ENCODE measurements around the gene ARFRP1. TPM values are rescaled to one million over a fixed set of nuclear protein-coding genes. Genes with fewer than 3 reads are reported as not detected.
A peak's percentile ranks its signal among the peaks of the same experiment; 100 is the strongest.

ARFRP1 gene
- total and polyA plus RNA-seq, 2 donors (not counting 1 experiment from before 2014, with no cell fraction given): 41.0 to 75.5 TPM

- no peak overlapping the region for H2AFZ ChIP-seq (ENCODE audit: insufficient read depth, low read depth, low read length, poor library complexity, severe bottlenecking)
- H3K4me3 ChIP-seq (ENCODE audit: control extremely low read depth in 1 of 5, extremely low read depth in 1 of 5, insufficient read depth in 1 of 5, low read depth in 2 of 5, low read length in 4 of 5): no peak overlapping the region
- H3K27ac Mint-ChIP-seq: peak overlapping the region; percentile 59
- peaks cover 0 to 5% (median 0%) of the 10 kb centered on the region in 3 donors for H3K9me3 ChIP-seq (ENCODE audit: control extremely low read depth in 1 of 3, control insufficient read depth in 2 of 3, insufficient read depth in 1 of 3, low read length in 2 of 3)
- ATAC-seq (ENCODE audit: low read depth) (no peak), DNase-seq (peak; percentile 16)
- WGBS (ENCODE audit: insufficient coverage): 93% methylated on average over 18 of the region's 20 CpGs
- no peaks in the 10 kb centered on the region for H3K9me3 Mint-ChIP-seq (ENCODE audit: insufficient read depth)
- peaks cover 0 to 5% of the 10 kb centered on the region in 2 experiments for H3K36me3 ChIP-seq (replicated peaks in 1 of 2; ENCODE audit: control extremely low read depth in 1 of 2, control insufficient read depth in 1 of 2, extremely low read depth in 1 of 2, insufficient read depth in 2 of 2, low read length in 1 of 2)
- peaks cover 28% of the 10 kb centered on the region for H4K20me1 ChIP-seq (ENCODE audit: control insufficient read depth, insufficient read depth, low read length, poor library complexity, severe bottlenecking)
- peaks cover 18 to 20% of the 10 kb centered on the region in 2 donors for H3K4me1 ChIP-seq (ENCODE audit: control insufficient read depth in 2 of 2, insufficient read depth in 2 of 2, low read length in 2 of 2)
- peaks cover 5% of the 10 kb centered on the region for H3K79me2 ChIP-seq (ENCODE audit: control insufficient read depth, insufficient read depth, low read length)
- H3K27me3 ChIP-seq (replicated peaks in 1 of 4; ENCODE audit: control extremely low read depth in 1 of 4, control insufficient read depth in 3 of 4, insufficient read depth in 4 of 4, low read length in 3 of 4): peaks cover 0 to 5% (median 0%) of the 10 kb centered on the region in 4 experiments
- no peak for TF ChIP-seq CTCF (IDR thresholded peaks at IDR 0.05)
- no peak for TF ChIP-seq EZH2 (IDR thresholded peaks at IDR 0.05; ENCODE audit: borderline replicate concordance, insufficient read depth, low read depth, low read length, poor library complexity, severe bottlenecking)
- intact Hi-C loops (cut with micrococcal nuclease): no loop called here
- no peak overlapping the region for H3K9ac ChIP-seq (ENCODE audit: low read length)
- POLR2A ChIA-PET: no interaction called here
- no peak overlapping the region for H3K4me2 ChIP-seq (replicated peaks; ENCODE audit: low read depth, low read length, poor library complexity, severe bottlenecking)
- H3K27ac ChIP-seq (ENCODE audit: low read length in 2 of 2): no peak overlapping the region
- H3K27me3 Mint-ChIP-seq: no peaks in the 10 kb centered on the region
- peaks cover 15% of the 10 kb centered on the region for H3K4me1 Mint-ChIP-seq
- CTCF ChIA-PET: no interaction called here
- no peak overlapping the region for H3K4me3 Mint-ChIP-seq
Observed at GRCh38 chr20:63692436-63693082, 15.2 kb downstream of the ARFRP1 start.

GRCh38 chr20:63691711-63692435 lies 15.9 kb downstream of the ARFRP1 start:
- POLR2A ChIA-PET: no interaction called here

More at GRCh38 chr20:63691711-63692435, 15.9 kb downstream of the ARFRP1 start:
- peak overlapping the region; percentile 26 for H3K27ac Mint-ChIP-seq
- TF ChIP-seq CTCF (IDR thresholded peaks at IDR 0.05): no peak
- TF ChIP-seq EZH2 (IDR thresholded peaks at IDR 0.05; ENCODE audit: borderline replicate concordance, insufficient read depth, low read depth, low read length, poor library complexity, severe bottlenecking): no peak
- H3K9me3 Mint-ChIP-seq (ENCODE audit: insufficient read depth): no peaks in the 10 kb centered on the region
- Histone ChIP-seq H3K36me3 (replicated peaks in 1 of 2; ENCODE audit: control extremely low read depth in 1 of 2, control insufficient read depth in 1 of 2, extremely low read depth in 1 of 2, insufficient read depth in 2 of 2, low read length in 1 of 2) (peaks cover 0 to 5% of the 10 kb centered on the region in 2 experiments), H3K4me3 (ENCODE audit: control extremely low read depth in 1 of 5, extremely low read depth in 1 of 5, insufficient read depth in 1 of 5, low read depth in 2 of 5, low read length in 4 of 5) (no peak overlapping the region), H4K20me1 (ENCODE audit: control insufficient read depth, insufficient read depth, low read length, poor library complexity, severe bottlenecking) (peaks cover 21% of the 10 kb centered on the region), H3K27ac (ENCODE audit: low read length in 2 of 2) (no peak overlapping the region), H3K79me2 (ENCODE audit: control insufficient read depth, insufficient read depth, low read length) (no peaks in the 10 kb centered on the region), H3K27me3 (replicated peaks in 1 of 4; ENCODE audit: control extremely low read depth in 1 of 4, control insufficient read depth in 3 of 4, insufficient read depth in 4 of 4, low read length in 3 of 4) (peaks cover 0 to 4% (median 0%) of the 10 kb centered on the region in 4 experiments), H3K4me2 (replicated peaks; ENCODE audit: low read depth, low read length, poor library complexity, severe bottlenecking) (no peak overlapping the region), H3K9ac (ENCODE audit: low read length) (no peak overlapping the region), H3K9me3 (ENCODE audit: control extremely low read depth in 1 of 3, control insufficient read depth in 2 of 3, insufficient read depth in 1 of 3, low read length in 2 of 3) (peaks cover 0 to 5% (median 0%) of the 10 kb centered on the region in 3 donors), H3K4me1 (ENCODE audit: control insufficient read depth in 2 of 2, insufficient read depth in 2 of 2, low read length in 2 of 2) (peaks cover 11 to 20% of the 10 kb centered on the region in 2 donors), H2AFZ (ENCODE audit: insufficient read depth, low read depth, low read length, poor library complexity, severe bottlenecking) (no peak overlapping the region)
- intact Hi-C loops (cut with micrococcal nuclease): no loop called here
- CTCF ChIA-PET: no interaction called here
- H3K4me1 Mint-ChIP-seq: peaks cover 10% of the 10 kb centered on the region
- DNase-seq (no peak), ATAC-seq (ENCODE audit: low read depth) (no peak)
- no peak overlapping the region for H3K4me3 Mint-ChIP-seq
- no peaks in the 10 kb centered on the region for H3K27me3 Mint-ChIP-seq
- WGBS (ENCODE audit: insufficient coverage): 75% methylated on average over 21 of the region's 21 CpGs
